22Rv1 (cell line): Measurements from ENCODE around the gene PDGFB.

Experiments
- H3K27ac ChIP-seq: fragments of 450-650 bp; 2 replicates; pipeline ENCODE4 v1.5.1; 2017
- ZFX ChIP-seq: fragments of 450-650 bp; IDR thresholded peaks from 2 replicates; pipeline ENCODE4 v1.6.1; 2017; ENCODE audit warnings: antibody characterized with exemption, borderline replicate concordance
- TF ChIP-seq, protein P1 (sequence below): fragments of 450-650 bp; IDR thresholded peaks from 2 replicates; pipeline ENCODE4 v1.5.1; 2017; ENCODE audit warnings: mild to moderate bottlenecking

The PDGFB gene

DNA sequence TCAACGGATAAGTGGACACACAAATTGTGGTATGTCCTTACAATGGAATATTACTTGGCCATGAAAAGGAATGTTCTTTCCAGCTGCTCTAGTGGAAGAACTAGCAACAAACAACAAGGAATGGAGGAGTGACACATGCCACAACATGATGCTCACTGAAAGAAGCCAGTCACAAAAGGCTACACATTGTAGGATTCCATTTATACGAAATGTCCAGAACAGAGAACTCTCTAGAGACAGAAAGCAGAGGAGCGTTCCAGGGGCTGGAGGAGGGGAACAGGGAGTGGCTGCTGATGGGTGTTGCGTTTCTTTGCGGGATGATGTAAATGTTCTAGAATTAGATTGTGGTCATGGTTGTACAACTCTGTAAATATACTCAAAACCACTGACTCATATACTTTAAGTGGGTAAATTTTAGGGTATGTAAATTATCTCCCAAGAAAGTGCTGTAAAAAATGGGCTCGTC, 32.4 kb upstream of the PDGFB start:
- no peak overlapping the region for H3K27ac ChIP-seq
- TF ChIP-seq, protein P1, sequence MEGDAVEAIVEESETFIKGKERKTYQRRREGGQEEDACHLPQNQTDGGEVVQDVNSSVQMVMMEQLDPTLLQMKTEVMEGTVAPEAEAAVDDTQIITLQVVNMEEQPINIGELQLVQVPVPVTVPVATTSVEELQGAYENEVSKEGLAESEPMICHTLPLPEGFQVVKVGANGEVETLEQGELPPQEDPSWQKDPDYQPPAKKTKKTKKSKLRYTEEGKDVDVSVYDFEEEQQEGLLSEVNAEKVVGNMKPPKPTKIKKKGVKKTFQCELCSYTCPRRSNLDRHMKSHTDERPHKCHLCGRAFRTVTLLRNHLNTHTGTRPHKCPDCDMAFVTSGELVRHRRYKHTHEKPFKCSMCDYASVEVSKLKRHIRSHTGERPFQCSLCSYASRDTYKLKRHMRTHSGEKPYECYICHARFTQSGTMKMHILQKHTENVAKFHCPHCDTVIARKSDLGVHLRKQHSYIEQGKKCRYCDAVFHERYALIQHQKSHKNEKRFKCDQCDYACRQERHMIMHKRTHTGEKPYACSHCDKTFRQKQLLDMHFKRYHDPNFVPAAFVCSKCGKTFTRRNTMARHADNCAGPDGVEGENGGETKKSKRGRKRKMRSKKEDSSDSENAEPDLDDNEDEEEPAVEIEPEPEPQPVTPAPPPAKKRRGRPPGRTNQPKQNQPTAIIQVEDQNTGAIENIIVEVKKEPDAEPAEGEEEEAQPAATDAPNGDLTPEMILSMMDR = no peak
- no peak for TF ChIP-seq ZFX

DNA sequence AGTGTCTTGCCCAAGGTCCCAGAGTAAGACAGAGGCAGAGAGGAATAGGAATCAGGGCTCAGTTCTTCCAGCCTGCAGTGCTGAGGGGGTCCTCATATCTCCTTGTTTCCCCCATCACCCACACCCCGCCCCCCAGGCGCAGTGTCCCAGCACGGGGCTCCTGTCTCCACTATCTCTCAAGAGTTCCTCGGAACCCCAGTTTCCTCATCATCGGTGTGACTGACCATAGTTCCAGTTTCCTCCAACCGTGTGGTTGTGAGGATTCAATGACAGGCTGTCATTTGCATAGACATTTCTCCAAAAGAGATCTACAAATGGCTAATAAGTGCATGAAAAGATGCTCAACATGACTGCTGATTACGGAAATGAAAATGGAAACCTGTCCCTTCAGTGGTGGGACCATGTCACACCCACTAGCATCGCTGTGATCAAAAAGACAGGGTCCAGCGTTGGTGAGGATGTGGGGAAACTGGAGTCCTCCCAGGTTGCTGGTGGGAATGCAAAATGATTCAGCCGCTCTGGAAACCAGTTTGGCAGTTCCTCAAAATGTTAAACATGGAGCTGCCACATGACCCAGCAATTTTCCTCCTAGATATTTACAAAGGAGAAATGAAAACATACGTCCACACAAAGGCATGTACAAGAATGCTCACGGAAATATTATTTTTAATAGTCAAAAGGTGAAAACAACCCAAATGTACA, 31.8 kb upstream of the PDGFB start:
- TF ChIP-seq, protein P1 = no peak
- no peak for TF ChIP-seq ZFX
- H3K27ac ChIP-seq = no peak overlapping the region

DNA sequence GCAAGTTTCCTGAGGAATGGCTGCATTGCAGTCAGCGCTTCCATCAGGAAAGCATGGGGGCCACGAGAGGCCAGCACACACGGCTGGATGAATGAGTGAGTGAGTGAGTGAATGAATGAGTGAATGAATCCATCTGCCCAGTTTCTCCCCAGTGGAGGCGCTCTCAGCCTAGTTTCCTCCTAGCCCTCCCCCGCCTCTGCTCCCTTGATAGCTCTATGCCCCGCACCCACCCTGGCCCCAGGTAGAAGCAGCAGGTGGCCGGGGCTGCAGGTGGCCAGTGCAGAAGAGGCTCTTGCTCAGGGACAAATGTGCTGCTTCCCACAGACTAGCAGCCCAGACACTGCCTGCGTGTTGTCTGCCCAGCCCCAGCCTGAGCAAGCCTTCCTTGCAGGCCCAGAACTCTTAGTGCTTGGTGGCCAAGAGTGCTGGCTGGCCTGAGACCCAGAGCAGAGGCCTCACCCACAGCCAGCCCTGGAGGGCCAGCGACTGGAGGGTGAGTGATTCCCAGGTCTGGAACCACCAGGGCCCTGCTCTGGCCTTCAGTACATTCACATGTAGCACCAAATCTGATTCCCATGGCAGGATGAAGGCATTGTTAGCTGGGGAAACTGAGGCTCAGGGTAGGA, 31.1 kb upstream of the PDGFB start:
- no peak for TF ChIP-seq ZFX
- TF ChIP-seq, protein P1 = no peak
- no peak overlapping the region for H3K27ac ChIP-seq

DNA sequence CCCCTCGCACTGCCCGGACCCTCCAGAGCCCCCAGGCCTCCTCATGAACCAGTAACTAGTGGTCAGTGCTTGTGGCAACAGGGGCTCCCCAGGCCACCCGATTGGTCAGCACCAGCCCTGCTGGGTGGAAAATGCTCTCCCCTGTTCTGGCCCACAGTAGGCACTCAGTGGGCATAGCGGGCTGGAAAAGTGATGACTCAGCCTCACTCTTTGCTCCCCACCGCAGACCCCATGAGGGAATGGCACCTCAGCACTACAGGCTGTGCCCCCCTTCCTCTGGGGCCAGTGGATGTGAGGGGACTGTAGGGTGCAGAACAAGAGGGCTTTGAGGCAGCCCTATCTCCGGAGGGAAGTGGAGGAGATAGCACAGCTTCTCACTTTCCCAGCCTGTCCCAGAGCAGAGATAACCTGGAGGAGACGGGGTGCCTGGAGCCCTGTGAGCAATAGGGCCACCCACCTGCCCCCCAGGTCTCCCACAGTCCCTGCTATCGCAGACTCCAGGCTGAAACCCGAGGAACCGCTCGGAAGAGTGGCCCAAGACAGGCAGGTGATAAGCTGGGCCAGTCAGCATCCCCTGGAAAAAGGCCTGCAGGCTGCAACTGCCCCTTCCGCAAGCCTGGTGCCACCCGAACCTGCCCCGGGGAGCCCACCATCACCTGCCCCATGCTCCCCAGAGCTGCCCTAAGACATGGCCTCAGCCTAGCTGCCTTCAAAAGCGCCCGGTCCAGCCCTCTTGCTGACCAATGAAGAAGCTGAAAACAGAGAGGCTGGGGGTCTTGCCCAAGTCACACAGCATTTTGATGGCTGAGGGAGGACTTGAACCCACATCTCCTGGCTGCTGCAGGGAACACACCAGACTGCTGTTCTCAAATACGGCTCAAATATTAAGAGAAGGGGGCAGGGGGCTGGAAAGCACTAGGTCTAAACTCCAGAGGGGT, 29.4 kb upstream of the PDGFB start:
- TF ChIP-seq, protein P1 = no peak
- no peak for TF ChIP-seq ZFX

DNA sequence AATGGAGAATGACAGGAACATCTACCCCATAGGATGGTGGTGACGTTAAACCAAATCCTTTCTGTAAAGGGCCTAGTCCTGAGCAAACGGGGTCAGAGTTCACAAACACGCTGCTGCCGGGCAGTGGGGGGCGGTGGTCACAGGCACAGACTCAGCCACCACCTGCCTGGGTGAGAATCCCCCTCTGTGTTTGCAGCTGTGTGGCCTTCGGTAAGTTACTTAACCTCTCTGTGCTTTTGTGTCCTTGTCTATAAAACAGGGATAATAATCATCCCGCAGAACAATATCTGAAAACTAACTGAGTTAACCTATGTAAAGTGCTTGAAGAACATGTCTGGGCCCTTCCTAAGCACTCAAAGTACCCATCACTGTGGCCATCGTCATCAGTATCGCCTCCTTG, 26.0 kb upstream of the PDGFB start:
- TF ChIP-seq, protein P1 = no peak
- no peak for TF ChIP-seq ZFX
- H3K27ac ChIP-seq = no peak overlapping the region

More for the DNA sequence above, 29.4 kb upstream of the PDGFB start:
- H3K27ac ChIP-seq = no peak overlapping the region

DNA sequence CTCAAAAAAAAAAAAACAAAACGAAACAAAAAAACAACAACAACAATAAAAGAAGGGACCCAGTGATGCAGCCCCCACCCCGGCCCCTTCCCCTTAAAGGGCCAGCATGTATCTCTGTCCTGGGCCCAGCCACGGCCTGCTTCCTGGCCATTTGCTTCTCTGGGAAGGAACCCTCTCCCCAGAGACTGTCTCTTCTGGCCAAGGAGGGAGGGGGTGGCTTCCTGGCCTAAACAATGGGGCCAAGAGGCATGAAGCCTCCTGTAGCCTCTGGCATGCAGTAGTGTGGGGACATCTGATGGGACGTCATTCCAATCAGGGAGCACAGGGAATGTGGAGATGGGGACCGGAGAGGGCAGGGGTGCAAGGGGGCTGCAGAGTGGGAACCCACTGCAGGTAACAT, 25.5 kb upstream of the PDGFB start:
- H3K27ac ChIP-seq = no peak overlapping the region
- no peak for TF ChIP-seq ZFX
- TF ChIP-seq, protein P1 = no peak
